Measurements from ENCODE around the gene MCF2L2. TPM values are rescaled to one million over a fixed set of nuclear protein-coding genes. Genes with fewer than 3 reads are reported as not detected.
"Not testable (repeated sequence)": the region's sequence is repeated elsewhere in the genome, so short reads cannot be mapped to it uniquely, and the experiment has no call there.

Gene MCF2L2
- total RNA-seq, 3 donors from 2014 or later (not counting 1 experiment from before 2014, with no cell fraction given) = 2.2 to 4.9 (median 2.7) TPM

DNA sequence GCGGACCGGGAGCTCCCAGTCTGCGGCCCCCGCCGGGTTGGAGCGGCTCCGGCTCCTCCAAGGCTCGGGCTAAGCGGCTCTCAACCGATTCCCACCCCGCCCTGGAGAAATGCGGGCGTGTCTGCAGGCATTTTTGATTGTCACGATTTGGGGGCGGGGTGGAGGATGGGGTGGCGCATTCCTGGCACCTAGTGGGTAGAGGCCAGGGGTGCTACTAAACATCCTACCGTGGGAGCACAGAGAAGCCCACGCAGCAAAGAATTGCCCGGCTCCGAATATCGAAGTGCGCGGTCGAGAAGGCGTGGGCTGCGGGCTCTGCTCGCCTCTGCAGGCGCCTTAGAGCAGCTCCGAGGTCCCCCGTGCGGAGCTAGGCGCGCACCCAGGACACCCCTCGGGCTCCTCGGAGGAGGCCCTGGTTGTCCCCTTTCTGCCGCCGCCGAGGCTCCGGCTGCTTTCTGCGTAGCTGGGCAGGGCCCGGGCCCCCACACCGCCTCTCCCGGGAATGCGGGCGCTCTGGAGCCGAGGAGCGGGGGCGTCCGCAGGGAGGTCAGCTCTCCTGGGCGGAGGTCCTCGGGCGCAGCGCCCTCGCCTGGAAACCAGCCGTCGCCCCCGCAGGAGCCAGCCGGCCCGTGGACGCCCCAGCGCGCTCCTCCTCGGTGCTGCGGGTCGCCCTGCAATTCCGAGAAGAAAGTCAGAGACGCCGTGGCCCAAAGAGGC is 249.4 kb downstream of the MCF2L2 start:
- peaks cover 13% of the 10 kb centered on the region for H3K4me1 ChIP-seq (ENCODE audit: control insufficient read depth, insufficient read depth, low read length)
- no peak overlapping the region for H3K4me3 ChIP-seq (ENCODE audit: low read length)
- H3K36me3 ChIP-seq (ENCODE audit: control insufficient read depth, insufficient read depth, low read length) = no peaks in the 10 kb centered on the region
- DNase-seq (peak in 1 of 2 donors; percentile 51), ATAC-seq (peak; percentile 34 to 66 (median 40))
- no peak overlapping the region for H3K27ac Mint-ChIP-seq
- TF ChIP-seq, protein P1, sequence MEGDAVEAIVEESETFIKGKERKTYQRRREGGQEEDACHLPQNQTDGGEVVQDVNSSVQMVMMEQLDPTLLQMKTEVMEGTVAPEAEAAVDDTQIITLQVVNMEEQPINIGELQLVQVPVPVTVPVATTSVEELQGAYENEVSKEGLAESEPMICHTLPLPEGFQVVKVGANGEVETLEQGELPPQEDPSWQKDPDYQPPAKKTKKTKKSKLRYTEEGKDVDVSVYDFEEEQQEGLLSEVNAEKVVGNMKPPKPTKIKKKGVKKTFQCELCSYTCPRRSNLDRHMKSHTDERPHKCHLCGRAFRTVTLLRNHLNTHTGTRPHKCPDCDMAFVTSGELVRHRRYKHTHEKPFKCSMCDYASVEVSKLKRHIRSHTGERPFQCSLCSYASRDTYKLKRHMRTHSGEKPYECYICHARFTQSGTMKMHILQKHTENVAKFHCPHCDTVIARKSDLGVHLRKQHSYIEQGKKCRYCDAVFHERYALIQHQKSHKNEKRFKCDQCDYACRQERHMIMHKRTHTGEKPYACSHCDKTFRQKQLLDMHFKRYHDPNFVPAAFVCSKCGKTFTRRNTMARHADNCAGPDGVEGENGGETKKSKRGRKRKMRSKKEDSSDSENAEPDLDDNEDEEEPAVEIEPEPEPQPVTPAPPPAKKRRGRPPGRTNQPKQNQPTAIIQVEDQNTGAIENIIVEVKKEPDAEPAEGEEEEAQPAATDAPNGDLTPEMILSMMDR (IDR thresholded peaks at IDR 0.05) = no peak
- intact Hi-C loops (cut with micrococcal nuclease) = no loop called here
- peaks cover 0 to 10% of the 10 kb centered on the region in 2 donors for H3K4me1 Mint-ChIP-seq
- H3K9me3 ChIP-seq (ENCODE audit: control insufficient read depth, insufficient read depth, low read length) = no peaks in the 10 kb centered on the region
- no peaks in the 10 kb centered on the region for H3K36me3 Mint-ChIP-seq
- peaks cover 32 to 39% of the 10 kb centered on the region in 2 donors for H3K27me3 Mint-ChIP-seq (ENCODE audit: low read depth in 2 of 2)
- peaks cover 11% of the 10 kb centered on the region for H3K27me3 ChIP-seq (ENCODE audit: control insufficient read depth, insufficient read depth, low read length)
- no peaks in the 10 kb centered on the region for H3K9me3 Mint-ChIP-seq
- H3K27ac ChIP-seq (ENCODE audit: low read length) = no peak overlapping the region
- WGBS (ENCODE audit: insufficient coverage) = under 1% methylated on average over 68 of the region's 68 CpGs
- H3K4me3 Mint-ChIP-seq = peak overlapping the region; percentile 50

DNA sequence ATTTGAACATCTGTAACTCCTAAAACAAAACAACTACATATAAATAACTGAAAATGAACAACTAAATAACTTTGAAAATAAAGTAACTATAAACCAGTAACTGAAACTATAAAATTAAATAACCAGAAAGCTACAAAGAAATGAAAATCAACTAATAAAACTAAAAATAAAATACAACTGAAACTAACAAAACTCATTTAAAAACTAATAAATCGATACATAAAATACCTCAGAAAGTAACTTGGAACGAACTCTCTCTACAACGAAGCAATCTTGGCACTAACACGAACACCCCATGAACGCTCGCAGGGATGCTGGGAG is 249.9 kb downstream of the MCF2L2 start:
- H3K4me3 Mint-ChIP-seq = peak overlapping the region; percentile 50
- ATAC-seq (no peak), DNase-seq (no peak)
- H3K27me3 Mint-ChIP-seq (ENCODE audit: low read depth in 2 of 2) = peaks cover 35 to 36% of the 10 kb centered on the region in 2 donors
- Histone ChIP-seq H3K27me3 (ENCODE audit: control insufficient read depth, insufficient read depth, low read length) (peaks cover 11% of the 10 kb centered on the region), H3K9me3 (ENCODE audit: control insufficient read depth, insufficient read depth, low read length) (no peaks in the 10 kb centered on the region), H3K27ac (ENCODE audit: low read length) (no peak overlapping the region), H3K36me3 (ENCODE audit: control insufficient read depth, insufficient read depth, low read length) (no peaks in the 10 kb centered on the region), H3K4me1 (ENCODE audit: control insufficient read depth, insufficient read depth, low read length) (peaks cover 13% of the 10 kb centered on the region), H3K4me3 (ENCODE audit: low read length) (no peak overlapping the region)
- intact Hi-C loops (cut with micrococcal nuclease) = no loop called here
- H3K36me3 Mint-ChIP-seq = no peaks in the 10 kb centered on the region
- H3K27ac Mint-ChIP-seq = no peak overlapping the region
- H3K4me1 Mint-ChIP-seq = peaks cover 0 to 10% of the 10 kb centered on the region in 2 donors
- WGBS (ENCODE audit: insufficient coverage) = 11% methylated on average over 6 of the region's 6 CpGs
- H3K9me3 Mint-ChIP-seq = no peaks in the 10 kb centered on the region
- TF ChIP-seq, protein P1 (IDR thresholded peaks at IDR 0.05) = no peak

DNA sequence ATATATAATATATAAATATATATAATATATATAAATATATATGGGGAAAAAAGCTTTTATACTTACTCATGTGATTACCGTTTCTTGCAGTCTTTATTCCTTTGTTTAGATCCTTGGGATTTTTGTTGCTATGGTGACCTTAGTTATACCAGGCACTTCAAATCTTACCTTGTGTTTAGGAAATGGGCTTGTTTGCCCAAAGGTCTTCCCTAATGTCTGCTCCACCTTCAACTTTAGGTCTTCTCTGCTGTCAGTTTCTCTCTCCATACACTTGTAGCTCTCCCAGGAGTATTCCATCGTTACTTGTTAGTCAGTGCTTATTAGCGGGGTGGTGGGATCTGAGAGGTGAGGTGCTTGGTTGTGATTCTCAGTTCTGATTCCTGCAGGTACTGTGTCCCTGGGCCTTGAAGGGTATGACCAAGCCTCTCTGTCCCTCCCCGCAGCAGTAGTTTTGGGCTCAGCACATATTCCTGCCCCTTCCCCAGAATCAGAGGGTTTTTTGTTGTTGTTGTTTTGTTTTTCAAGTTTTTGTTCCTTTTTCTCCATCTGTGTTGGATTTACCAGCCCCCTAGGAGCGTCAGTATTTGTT is 256.3 kb downstream of the MCF2L2 start:
- ATAC-seq = no peak
- Mint-ChIP-seq H3K4me1 (no peaks in the 10 kb centered on the region), H3K9me3 (no peaks in the 10 kb centered on the region), H3K36me3 (no peaks in the 10 kb centered on the region), H3K27ac (no peak overlapping the region), H3K27me3 (ENCODE audit: low read depth in 2 of 2) (peaks cover 19 to 27% of the 10 kb centered on the region in 2 donors), H3K4me3 (no peak overlapping the region)
- WGBS (ENCODE audit: insufficient coverage) = 87% methylated on average over 4 of the region's 5 CpGs
- H3K4me1 ChIP-seq (ENCODE audit: control insufficient read depth, insufficient read depth, low read length) = no peaks in the 10 kb centered on the region
- H3K36me3 ChIP-seq (ENCODE audit: control insufficient read depth, insufficient read depth, low read length) = no peaks in the 10 kb centered on the region
- no peak overlapping the region for H3K27ac ChIP-seq (ENCODE audit: low read length)
- H3K4me3 ChIP-seq (ENCODE audit: low read length) = no peak overlapping the region
- no peaks in the 10 kb centered on the region for H3K27me3 ChIP-seq (ENCODE audit: control insufficient read depth, insufficient read depth, low read length)
- no peak for DNase-seq
- TF ChIP-seq, protein P1 (IDR thresholded peaks at IDR 0.05) = no peak
- intact Hi-C loops (cut with micrococcal nuclease) = no loop called here
- H3K9me3 ChIP-seq (ENCODE audit: control insufficient read depth, insufficient read depth, low read length) = no peaks in the 10 kb centered on the region

DNA sequence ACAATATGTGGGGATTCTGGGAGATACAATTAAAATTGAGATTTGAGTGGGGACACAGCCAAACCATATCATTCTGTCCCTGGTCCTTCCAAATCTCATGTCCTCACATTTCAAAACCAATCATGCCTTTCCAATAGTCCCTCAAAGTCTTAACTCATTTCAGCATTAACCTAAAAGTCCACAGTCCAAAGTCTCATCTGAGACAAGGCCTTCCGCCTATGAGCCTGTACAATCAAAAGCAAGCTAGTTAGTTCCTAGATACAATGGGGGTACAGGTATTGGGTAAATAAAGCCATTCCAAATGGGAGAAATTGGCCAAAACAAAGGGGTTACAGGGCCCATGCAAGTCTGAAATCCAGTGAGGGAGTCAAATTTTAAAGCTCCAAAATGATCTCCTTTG is 260.4 kb downstream of the MCF2L2 start:
- H3K27me3 Mint-ChIP-seq (ENCODE audit: low read depth in 2 of 2); DNase-seq; H3K4me3 Mint-ChIP-seq; H3K4me1 ChIP-seq (ENCODE audit: control insufficient read depth, insufficient read depth, low read length); H3K36me3 ChIP-seq (ENCODE audit: control insufficient read depth, insufficient read depth, low read length); ATAC-seq; H3K4me1 Mint-ChIP-seq; H3K9me3 Mint-ChIP-seq; H3K27ac ChIP-seq (ENCODE audit: low read length); H3K9me3 ChIP-seq (ENCODE audit: control insufficient read depth, insufficient read depth, low read length); H3K36me3 Mint-ChIP-seq; H3K27me3 ChIP-seq (ENCODE audit: control insufficient read depth, insufficient read depth, low read length); H3K27ac Mint-ChIP-seq; intact Hi-C loops (cut with micrococcal nuclease); H3K4me3 ChIP-seq (ENCODE audit: low read length): not testable (repeated sequence)
- WGBS (ENCODE audit: insufficient coverage) = 90% methylated on average over 1 of the region's 1 CpG

Measured in natural killer cell (primary cell).